Activated CD8-positive, alpha-beta T cell treated with anti-CD3 and anti-CD28 coated beads, Interleukin-2, amount 10 ng/mL, durations not matched to agents 7 days and 5 days (primary cell): ENCODE data around the gene ZNF724. TPM values are rescaled to one million over a fixed set of nuclear protein-coding genes. Genes with fewer than 3 reads are reported as not detected.
"Not testable (repeated sequence)": the region's sequence is repeated elsewhere in the genome, so short reads cannot be mapped to it uniquely, and the experiment has no call there.

ENCODE experiments used
- ATAC-seq: fragments of 150-1000 bp; cut with Tn5 transposase; one replicate; pipeline ENCODE4 v1.10.0; 2021; ENCODE audit warnings: moderate library complexity
- CTCF ChIA-PET: fragments of 350-600 bp; sonication (Branson Sonifier 250); formaldehyde crosslinking; loops from one replicate; lab custom pipeline; 2021; ENCODE audit warnings: antibody characterized with exemption; lab: Charles Lee
- POLR2A ChIA-PET: fragments of 350-600 bp; sonication (Branson Sonifier 250); formaldehyde crosslinking; loops from one replicate; lab custom pipeline; 2021; ENCODE audit warnings: antibody characterized with exemption; lab: Charles Lee
- DNase-seq: peaks from one replicate; pipeline ENCODE4 v3.0.0-alpha.2; 2020
- H3K27ac Mint-ChIP-seq: one replicate; pipeline ENCODE4 v1.8.0; 2021; ENCODE audit warnings: mild to moderate bottlenecking, mixed read lengths
- H3K27me3 Mint-ChIP-seq: one replicate; pipeline ENCODE4 v1.8.0; 2021; ENCODE audit warnings: low read depth, mixed read lengths
- H3K36me3 Mint-ChIP-seq: one replicate; pipeline ENCODE4 v1.8.0; 2021; ENCODE audit warnings: low read depth, mixed read lengths
- H3K4me1 Mint-ChIP-seq: one replicate; pipeline ENCODE4 v1.8.0; 2021; ENCODE audit warnings: low read depth, mixed read lengths
- H3K4me3 Mint-ChIP-seq: one replicate; pipeline ENCODE4 v1.8.0; 2021; ENCODE audit warnings: mild to moderate bottlenecking, mixed read lengths
- H3K9me3 Mint-ChIP-seq: one replicate; pipeline ENCODE4 v1.8.0; 2022; ENCODE audit warnings: mixed read lengths; ENCODE audit not compliant: insufficient read depth
- total RNA-seq, 2 experiments: library from RNA; stranded (reverse); gene quantifications; one replicate each; pipeline ENCODE4 v1.2.3, GENCODE V29; 2021

The ZNF724 gene
- 10 to 100 TPM; 16.1 to 17.4 TPM for total RNA-seq

DNA sequence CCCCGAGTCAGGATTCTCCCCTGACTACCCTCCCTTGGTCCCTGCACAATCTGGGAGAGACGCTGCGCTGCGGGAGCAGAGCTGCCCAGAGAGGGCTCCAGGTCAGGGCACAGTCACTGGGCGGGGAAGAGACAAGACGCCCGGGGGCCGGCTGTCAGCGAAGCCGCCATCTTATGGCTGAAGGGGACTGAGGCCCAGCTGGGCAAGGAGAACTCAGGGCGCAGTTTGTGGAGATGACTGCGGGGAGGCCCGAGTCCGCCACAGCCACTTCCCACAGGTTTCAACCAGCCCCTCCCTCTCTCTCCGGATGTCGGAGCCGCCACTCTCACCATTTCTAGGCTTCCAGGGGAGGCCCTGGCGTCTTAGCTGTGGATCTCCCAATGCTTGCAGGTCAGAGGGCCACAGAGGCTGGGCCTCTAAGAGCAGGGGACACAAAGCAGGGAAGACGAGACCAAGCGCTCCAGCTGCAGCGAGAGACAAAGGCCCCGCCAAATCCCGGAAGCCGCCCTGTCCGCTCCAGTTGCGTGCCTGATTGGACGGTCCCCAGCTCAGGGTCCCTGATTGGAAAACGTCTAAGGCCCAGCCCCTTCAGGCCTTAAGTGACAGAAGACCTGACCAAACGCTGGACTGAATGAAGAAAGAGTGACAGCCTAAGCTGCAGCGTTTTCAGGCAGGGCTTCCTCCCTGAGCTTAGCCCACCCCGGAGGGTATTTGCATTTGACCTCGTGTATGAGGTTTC, at the start of gene ZNF724:
ZNF724 (minus strand) TSS at position 484 of the 739 bp plus-strand sequence; CDS start at position 332, 152 bp downstream.
- Mint-ChIP-seq H3K27me3 (no peaks in the 10 kb centered on the region), H3K27ac (peak within 1 kb of the TSS; percentile 98)
- CTCF ChIA-PET, result interaction anchor here (0.6 to 1.1 kb wide), 4 partner anchors 9 to 34 kb away, joined by 3 to 5 read pairs (median 3); no protein-coding TSS in a partner anchor

GRCh38 chr19:23294141-23294540, 43.9 kb upstream of the ZNF724 start:
- H3K27ac Mint-ChIP-seq, result no peak overlapping the region
- ATAC-seq (no peak), DNase-seq (no peak)
- H3K9me3 Mint-ChIP-seq, result peaks cover 26% of the 10 kb centered on the region
- ChIA-PET CTCF (no interaction called here), POLR2A (no interaction called here)
- no peaks in the 10 kb centered on the region for H3K36me3 Mint-ChIP-seq
- H3K4me1 Mint-ChIP-seq, result no peaks in the 10 kb centered on the region
- no peaks in the 10 kb centered on the region for H3K27me3 Mint-ChIP-seq
- no peak overlapping the region for H3K4me3 Mint-ChIP-seq

More for the DNA sequence above, at the start of gene ZNF724:
- H3K4me1 Mint-ChIP-seq, result peaks cover 13% of the 10 kb centered on the region
- H3K9me3 Mint-ChIP-seq, result peaks cover 20% of the 10 kb centered on the region
- peak within 1 kb of the TSS; percentile 98 for H3K4me3 Mint-ChIP-seq
- ATAC-seq (peak; percentile 99), DNase-seq (peak; percentile 96)
- peaks cover 47% of the 10 kb centered on the region for H3K36me3 Mint-ChIP-seq
- POLR2A ChIA-PET, result interaction anchor here (0.7 to 2.4 kb wide), 8 partner anchors 9 to 837 kb away, joined by 3 to 29 read pairs (median 6); partner anchors contain the start of genes ZNF254, ZNF681, ZNF726 and ZNF91

DNA sequence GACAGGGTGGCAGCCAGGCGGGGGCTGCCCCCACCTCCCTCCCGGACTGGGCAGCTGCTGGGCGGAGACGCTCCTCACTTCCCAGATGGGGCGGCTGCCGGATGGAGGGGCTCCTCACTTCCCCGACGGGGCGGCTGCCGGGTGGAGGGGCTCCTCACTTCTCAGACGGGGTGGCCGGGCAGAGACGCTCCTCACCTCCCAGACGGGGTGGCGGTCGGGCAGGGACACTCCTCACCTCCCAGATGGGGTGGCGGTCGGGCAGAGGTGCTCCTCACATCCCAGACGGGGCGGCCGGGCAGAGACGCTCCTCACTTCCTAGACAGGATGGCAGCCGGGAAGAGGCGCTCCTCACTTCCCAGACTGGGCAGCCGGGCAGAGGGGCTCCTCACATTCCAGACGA, 39.8 kb upstream of the ZNF724 start:
- H3K36me3 Mint-ChIP-seq, CTCF ChIA-PET, DNase-seq, POLR2A ChIA-PET, H3K4me3 Mint-ChIP-seq, ATAC-seq, H3K4me1 Mint-ChIP-seq, H3K27ac Mint-ChIP-seq, H3K27me3 Mint-ChIP-seq: not testable (repeated sequence)
- H3K9me3 Mint-ChIP-seq, result peaks cover 34% of the 10 kb centered on the region

- ATAC-seq (no peak), DNase-seq (no peak)
- POLR2A ChIA-PET, result no interaction called here
- Mint-ChIP-seq H3K9me3 (peaks cover 41% of the 10 kb centered on the region), H3K27ac (no peak overlapping the region), H3K4me3 (no peak overlapping the region), H3K27me3 (no peaks in the 10 kb centered on the region), H3K4me1 (peaks cover 5% of the 10 kb centered on the region), H3K36me3 (peaks cover 3% of the 10 kb centered on the region)
- CTCF ChIA-PET, result no interaction called here
Measured at GRCh38 chr19:23287620-23288019, 37.4 kb upstream of the ZNF724 start.

DNA sequence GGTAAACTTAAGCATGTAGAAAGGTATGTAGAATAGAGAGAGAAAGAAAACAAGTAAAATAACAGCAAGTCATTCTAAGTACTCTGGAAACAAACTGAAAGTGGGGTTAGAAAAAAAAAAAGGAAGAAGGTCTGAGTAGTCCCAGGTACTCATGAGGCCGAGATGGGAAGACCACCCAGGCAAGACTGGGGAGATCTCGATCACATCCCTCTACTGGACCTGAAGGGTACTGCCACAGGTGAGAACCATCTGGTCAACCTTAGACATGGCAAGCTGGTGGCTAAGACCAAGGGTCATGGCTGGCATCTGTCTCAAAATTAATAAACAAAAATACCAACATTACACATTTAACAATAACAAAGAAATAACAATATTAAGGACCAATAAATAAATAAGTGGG, 36.3 kb upstream of the ZNF724 start:
- POLR2A ChIA-PET, result no interaction called here
- DNase-seq, result no peak
- Mint-ChIP-seq H3K4me1 (peaks cover 7% of the 10 kb centered on the region), H3K36me3 (peaks cover 3% of the 10 kb centered on the region), H3K9me3 (peaks cover 36% of the 10 kb centered on the region), H3K27me3 (no peaks in the 10 kb centered on the region), H3K27ac (no peak overlapping the region), H3K4me3 (no peak overlapping the region)
- CTCF ChIA-PET, result no interaction called here
- no peak for ATAC-seq

- Mint-ChIP-seq H3K27me3 (no peaks in the 10 kb centered on the region), H3K9me3 (peaks cover 36% of the 10 kb centered on the region), H3K4me1 (peaks cover 8% of the 10 kb centered on the region), H3K27ac (no peak overlapping the region), H3K4me3 (no peak overlapping the region), H3K36me3 (peaks cover 5% of the 10 kb centered on the region)
- DNase-seq, result no peak
- POLR2A ChIA-PET, result no interaction called here
- CTCF ChIA-PET, result no interaction called here
- ATAC-seq, result no peak
Measured at GRCh38 chr19:23285948-23286347, 35.8 kb upstream of the ZNF724 start.

GRCh38 chr19:23285326-23285725, 35.1 kb upstream of the ZNF724 start:
- H3K36me3 Mint-ChIP-seq, H3K4me1 Mint-ChIP-seq, H3K4me3 Mint-ChIP-seq, POLR2A ChIA-PET, DNase-seq, H3K27me3 Mint-ChIP-seq, H3K27ac Mint-ChIP-seq, CTCF ChIA-PET, ATAC-seq: not testable (repeated sequence)
- peaks cover 36% of the 10 kb centered on the region for H3K9me3 Mint-ChIP-seq

GRCh38 chr19:23283925-23284324, 33.7 kb upstream of the ZNF724 start:
- CTCF ChIA-PET, result interaction anchor here (0.6 to 1.4 kb wide), 3 partner anchors 8 to 34 kb away, joined by 3 read pairs; partner anchors contain the start of gene ZNF724
- POLR2A ChIA-PET, result no interaction called here
- ATAC-seq (peak; percentile 60), DNase-seq (peak; percentile 66)
- H3K9me3 Mint-ChIP-seq, result peaks cover 36% of the 10 kb centered on the region
- H3K4me1 Mint-ChIP-seq, result peaks cover 8% of the 10 kb centered on the region
- no peak overlapping the region for H3K27ac Mint-ChIP-seq
- no peaks in the 10 kb centered on the region for H3K27me3 Mint-ChIP-seq
- peaks cover 5% of the 10 kb centered on the region for H3K36me3 Mint-ChIP-seq
- no peak overlapping the region for H3K4me3 Mint-ChIP-seq

- ATAC-seq (no peak), DNase-seq (no peak)
- CTCF ChIA-PET, result no interaction called here
- Mint-ChIP-seq H3K27me3 (no peaks in the 10 kb centered on the region), H3K27ac (no peak overlapping the region), H3K9me3 (peaks cover 28% of the 10 kb centered on the region), H3K36me3 (peaks cover 3% of the 10 kb centered on the region), H3K4me1 (peaks cover 8% of the 10 kb centered on the region), H3K4me3 (no peak overlapping the region)
- POLR2A ChIA-PET, result no interaction called here
Measured at GRCh38 chr19:23281663-23282276, 31.6 kb upstream of the ZNF724 start.

DNA sequence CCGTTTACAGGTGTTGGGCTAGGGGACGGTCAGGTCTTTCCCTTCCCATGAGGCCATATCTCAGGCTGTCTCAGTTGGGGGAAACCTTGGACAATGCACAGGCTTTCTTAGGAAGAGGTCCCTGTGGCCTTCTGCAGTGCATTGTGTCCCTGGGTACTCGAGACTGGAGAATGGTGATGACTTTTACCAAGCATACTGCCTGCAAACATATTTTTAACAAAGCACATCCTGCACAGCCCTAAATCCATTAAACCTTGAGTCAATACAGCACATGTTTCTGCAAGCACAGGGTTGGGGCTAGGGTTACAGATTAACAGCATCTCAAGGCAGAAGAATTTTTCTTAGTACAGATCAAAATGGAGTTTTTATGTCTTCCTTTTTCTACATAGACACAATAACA, 27.9 kb upstream of the ZNF724 start:
- POLR2A ChIA-PET, H3K9me3 Mint-ChIP-seq, H3K27me3 Mint-ChIP-seq, ATAC-seq, CTCF ChIA-PET, H3K27ac Mint-ChIP-seq, H3K4me3 Mint-ChIP-seq, DNase-seq: not testable (repeated sequence)
- Mint-ChIP-seq H3K36me3 (peaks cover 10% of the 10 kb centered on the region), H3K4me1 (peaks cover 11% of the 10 kb centered on the region)

DNA sequence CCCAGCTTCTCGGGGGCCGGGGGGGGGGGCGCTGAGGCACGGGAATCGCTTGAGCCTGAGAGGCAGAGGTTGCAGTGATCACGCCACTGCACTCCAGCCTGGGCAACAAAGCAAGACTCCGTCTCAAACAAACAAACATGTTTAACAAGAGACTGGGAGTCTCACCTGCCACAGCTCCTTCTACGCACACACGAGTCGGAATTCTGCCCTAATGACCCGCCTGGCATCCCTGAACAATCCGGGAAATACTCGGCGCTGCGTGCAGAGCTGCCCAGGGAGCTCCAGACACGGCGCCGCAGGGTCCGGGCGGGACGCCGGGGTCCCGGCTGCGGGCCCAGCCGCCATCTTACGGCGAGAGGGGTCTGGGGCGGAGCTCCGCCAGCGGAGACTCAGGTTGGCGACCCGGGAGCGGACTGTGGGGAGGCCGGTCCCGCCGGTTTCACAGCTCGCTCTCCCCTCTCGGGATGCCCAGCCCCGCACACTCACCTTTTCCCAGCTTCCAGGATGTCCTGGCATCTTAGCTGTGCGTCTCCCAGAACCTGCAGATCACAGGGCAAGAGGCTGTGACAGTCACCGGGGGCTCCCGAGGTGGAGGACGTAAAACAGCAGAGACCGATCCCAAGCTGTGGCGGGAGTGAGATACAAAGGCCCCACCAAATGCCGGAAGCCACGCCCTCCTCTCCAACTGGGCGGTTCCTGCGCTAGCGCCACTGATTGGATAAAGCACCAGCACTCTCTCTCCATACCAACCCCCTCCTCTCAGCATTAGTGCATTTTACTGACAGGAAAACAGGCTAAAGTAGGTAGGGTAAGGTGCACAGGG, 23.6 kb upstream of the ZNF724 start:
- H3K27ac Mint-ChIP-seq, result peak overlapping the region; percentile 95
- ChIA-PET POLR2A (interaction anchor here (0.6 to 2.7 kb wide), 23 partner anchors 8 to 1506 kb away, joined by 3 to 30 read pairs (median 4); partner anchors contain the start of genes ZNF100, ZNF254, ZNF675 and ZNF681), CTCF (interaction anchor here (0.9 to 1.1 kb wide), 5 partner anchors 9 to 167 kb away, joined by 3 to 5 read pairs (median 3); partner anchors contain the start of genes ZNF724 and ZNF91)
- no peaks in the 10 kb centered on the region for H3K27me3 Mint-ChIP-seq
- peak; percentile 96 for DNase-seq
- H3K9me3 Mint-ChIP-seq, result peaks cover 17% of the 10 kb centered on the region
- ATAC-seq, result peak; percentile 99
- peak overlapping the region; percentile 95 for H3K4me3 Mint-ChIP-seq
- peaks cover 28% of the 10 kb centered on the region for H3K4me1 Mint-ChIP-seq
- H3K36me3 Mint-ChIP-seq, result peaks cover 44% of the 10 kb centered on the region
